ENCODE results near the gene COL23A1.
"Not testable (repeated sequence)": the region's sequence is repeated elsewhere in the genome, so short reads cannot be mapped to it uniquely, and the experiment has no call there.

COL23A1 gene

DNA sequence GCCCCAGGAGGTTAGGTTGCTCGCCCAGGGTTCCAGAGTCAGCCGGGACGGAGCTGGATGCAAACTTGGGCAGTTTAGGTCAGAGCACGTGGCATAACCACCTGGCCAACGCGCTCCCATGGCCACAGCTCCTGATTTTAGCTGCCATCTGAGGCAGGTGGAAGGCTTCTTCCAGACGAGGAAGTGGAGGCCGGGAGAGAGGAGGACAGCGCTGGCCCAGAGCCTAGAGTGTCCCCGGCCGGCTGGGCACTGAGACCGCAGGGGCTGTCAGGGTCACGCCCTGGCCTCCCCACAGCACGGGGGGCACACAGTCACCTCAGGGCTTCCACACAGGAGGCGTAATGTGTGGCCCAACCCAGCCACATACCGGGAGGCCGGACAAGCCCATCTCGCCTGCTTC lies 341.4 kb downstream of the COL23A1 start:
- no peak for FAIRE-seq

DNA sequence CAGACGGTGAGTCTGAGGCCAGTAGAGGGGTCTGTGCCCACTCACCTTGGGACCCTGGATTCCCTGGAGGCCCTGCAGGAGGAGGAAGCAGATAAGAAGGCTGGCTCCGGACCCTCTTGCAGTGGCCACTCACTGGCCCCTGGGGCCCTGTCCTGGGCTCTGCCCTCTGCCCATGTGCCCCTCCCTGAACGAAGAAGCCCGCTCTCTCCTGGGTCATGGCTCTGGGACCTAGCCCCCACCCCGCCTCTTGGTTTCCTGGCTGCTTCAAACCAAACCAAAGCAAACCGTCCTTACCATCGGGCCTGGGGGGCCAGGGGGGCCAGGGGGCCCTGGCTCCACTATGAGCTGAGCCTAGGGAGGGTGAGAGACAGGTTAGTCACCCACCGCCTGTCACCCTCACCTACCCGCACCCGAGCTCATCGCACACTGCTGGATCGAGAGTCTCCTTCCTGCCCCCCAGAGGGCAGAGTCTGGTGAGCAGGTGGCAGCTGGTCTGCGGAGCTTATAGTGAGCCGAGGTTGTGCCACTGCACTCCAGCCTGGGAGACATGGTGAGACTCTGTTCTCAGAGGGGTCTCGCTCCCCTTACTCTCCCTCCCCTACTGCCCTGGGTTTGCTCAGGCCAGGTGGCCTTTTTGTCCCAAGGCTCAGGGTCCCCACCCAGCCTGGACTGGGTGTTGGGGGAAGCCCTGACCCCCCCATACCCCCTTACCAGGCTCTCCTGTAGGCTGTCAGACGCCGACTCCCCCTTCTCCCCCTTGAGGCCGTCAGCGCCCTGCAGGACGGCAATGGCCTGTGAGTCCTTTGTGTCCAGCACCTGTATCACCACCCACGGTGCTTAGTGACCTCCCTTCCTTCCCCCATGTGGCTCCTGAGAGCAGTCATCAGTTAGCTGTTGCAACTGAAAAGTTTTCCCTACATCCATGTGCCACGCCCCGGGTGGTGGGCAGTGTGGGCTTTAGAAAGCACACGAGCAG lies 342.4 kb downstream of the COL23A1 start:
- no peak for FAIRE-seq

DNA sequence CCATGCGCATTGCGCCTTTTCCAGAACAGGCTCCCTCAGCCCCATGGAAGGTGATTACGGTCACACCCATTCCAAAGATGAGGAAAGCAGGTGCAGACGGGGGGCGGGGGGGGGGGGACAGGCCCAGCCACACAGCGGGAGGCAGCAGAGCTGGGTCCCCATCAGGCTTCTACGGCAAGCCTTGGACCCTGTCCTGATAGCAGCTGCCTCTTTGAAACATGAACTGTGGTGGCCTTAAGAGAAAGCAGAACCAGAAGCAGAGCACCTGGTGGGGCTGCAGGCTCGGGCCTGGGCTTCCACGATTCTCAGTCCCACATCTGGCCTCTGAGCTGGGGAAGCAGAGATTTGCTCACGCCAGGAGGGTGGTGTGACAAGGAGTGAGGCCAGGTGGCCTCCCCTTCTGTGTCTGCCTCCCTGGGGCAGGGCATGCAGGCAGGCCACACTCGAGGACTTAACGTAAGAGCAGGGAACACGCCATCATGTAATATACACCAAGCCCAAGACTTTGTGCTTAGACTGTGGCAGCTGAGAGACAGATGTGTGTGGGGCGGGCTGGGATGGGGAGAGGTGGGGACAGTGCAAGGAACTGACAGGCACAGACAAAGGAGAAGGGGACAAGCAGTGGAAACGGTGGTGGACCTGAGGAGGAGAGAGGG lies 343.4 kb downstream of the COL23A1 start:
- FAIRE-seq: no peak

DNA sequence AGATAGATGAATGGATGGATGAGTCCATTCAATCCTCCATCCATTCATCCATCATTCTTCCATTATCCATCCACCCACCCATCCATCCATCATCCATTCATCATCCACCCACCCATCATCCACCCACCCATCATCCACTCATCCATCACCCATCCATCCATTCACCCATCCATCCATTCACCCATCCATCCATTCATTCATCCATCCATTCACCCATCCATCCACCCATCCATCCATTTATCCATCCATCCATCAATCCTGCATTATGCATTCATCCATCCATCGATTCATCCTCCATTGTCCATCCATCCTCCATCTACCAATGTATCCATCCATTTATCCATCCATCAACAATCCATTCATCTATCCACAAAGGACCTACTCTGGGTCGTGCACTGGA lies 344.8 kb downstream of the COL23A1 start:
- FAIRE-seq: no peak

DNA sequence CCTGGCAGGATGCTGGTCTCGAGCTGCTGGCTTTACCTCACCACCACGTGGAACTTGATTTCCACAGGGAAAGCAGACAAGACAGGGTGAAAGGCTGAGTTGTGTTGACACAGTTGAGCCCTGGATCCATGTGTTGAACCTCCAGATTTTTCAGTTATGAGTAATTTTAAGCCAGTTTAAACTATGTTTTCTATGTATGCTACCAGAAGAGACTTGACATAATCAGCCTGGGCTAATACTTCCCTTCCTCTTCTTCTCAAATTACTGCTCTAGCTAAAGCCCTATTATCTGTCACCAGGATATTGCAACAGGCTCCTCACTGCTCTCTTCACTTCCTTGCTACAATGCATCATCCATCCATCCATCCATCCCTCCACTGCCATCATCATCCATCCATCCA lies 345.6 kb downstream of the COL23A1 start:
- no peak for FAIRE-seq

DNA sequence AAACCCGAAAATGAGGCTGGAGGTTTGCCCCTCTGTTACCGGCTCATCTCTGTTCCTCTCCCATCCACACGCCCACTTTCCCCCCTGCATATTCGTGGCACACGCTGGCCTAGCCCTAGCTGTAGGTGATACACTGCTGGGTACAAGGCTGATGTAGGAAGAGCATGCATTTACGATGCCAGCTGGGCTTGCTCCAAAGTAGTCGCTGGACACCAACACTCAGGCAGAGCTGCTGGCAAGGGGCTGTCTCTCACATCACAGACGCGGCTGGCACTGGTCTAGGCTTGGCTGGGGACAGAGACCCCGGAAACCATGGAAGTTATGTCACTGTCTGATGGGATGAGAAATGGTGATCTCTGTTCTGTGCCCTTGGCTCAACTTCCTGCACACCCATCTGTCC lies 347.8 kb downstream of the COL23A1 start:
- no peak for FAIRE-seq

DNA sequence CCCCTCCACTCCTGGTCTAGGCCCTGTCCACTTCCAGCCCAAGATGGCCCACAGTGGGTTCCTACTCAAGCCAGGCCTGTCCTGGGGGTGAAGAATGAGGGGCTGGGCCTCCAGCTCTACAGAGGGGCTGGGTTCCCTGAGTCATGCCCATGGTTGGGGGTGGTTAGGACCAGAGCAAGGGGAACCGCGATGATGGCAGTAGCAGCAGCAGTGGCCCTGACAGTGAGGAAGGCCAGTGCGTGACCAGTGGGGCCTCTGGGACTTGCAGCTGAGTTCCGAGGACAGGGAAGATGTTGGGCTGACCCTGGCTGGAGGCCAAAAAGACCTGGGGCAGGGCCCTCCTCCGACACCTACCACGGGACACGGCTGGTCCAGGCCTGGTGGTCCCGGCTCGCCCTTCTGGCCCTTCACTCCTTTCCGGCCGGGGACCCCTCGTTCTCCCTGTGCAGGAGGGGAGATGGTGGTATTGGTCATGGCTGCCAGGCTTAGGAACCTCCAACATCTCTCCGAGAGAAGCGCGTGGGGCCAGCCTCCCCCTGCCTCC lies 348.4 kb downstream of the COL23A1 start:
- FAIRE-seq: no peak

DNA sequence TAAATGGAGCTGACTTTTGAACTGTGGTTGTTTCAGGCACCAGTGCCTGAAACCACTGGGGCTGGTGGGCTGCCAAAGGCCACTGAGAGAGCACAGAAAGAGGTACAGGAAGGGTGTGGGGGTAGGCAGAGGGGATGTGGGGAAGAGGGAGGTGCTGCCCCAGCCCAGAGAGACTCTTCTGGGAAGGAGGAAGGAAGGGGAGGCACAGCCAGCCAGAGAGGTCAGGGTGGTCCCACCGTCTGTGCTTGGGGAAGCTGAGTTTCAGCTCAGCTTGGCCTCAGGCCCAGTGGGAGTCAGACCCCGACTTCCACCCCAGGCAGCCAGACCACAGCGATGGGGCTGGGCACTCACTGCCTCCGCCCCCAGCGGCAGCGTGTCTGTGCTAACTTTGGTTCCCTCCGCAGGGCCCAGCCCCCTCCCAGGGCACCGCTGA lies 348.9 kb downstream of the COL23A1 start:
- FAIRE-seq: no peak

DNA sequence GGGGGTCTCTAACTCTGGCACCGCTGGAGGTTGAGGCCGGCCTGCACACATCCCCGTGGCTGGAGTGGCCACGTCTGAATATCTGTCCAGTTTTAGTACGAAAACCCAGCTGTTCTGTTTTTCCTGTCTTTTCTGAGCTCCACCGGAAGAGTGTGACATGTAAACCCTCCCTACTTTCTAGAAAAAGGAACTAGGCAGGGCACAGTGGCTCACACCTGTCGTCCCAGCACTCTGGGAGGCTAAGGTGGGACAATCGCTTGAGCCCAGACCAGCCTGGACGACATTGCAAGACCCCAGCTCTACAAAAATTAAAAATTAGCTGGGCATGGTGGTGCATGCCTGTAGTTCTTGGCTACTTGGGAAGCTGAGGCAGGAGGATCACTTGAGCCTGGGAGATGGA lies 349.4 kb downstream of the COL23A1 start:
- no peak for FAIRE-seq

DNA sequence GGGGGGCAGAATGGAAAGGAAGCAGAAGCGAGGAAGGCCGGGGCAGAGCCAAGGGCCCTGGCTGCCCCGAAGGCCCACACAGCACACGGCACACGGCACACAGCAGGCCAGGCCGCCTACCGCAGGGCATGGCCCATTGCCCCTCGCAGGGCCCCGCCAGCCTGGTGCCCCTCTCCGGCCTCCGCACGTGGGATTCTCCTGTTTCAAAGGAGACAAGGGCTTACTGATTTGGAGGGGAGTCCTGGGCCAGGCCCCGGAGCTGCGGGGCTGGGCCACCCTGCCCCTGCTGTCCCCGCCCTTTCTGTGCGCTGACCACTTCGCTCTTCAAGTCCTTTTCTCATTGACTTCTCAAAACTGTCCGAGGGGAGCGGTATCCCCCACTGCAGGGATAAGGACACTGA lies 349.9 kb downstream of the COL23A1 start:
- no peak for FAIRE-seq

DNA sequence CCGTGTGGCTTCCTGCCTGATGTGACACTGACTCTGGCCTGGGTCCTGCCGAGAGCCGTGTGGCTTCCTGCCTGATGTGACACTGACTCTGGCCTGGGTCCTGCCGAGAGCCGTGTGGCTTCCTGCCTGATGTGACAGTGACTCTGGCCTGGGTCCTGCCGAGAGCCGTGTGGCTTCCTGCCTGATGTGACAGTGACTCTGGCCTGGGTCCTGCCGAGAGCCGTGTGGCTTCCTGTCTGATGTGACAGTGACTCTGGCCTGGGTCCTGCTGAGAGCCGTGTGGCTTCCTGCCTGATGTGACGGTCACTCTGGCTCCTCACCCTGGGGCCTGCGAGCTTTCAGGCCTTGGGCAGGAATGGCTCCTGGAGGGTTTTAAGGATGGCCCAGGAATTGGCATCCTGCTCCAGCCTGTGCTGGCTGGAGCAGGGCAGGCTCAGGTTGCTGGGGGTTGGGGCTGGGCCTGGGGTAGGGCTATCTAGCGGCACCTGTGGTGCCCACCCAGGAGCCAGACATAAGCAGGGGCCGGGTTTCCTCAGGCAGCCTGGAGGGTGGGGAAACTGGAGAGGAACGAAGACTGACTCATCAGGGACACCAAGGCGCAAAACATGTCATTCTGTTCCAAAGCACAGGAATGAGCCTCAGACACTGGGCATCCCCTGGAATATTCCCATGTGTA lies 350.4 kb downstream of the COL23A1 start:
- not testable (repeated sequence) for FAIRE-seq

DNA sequence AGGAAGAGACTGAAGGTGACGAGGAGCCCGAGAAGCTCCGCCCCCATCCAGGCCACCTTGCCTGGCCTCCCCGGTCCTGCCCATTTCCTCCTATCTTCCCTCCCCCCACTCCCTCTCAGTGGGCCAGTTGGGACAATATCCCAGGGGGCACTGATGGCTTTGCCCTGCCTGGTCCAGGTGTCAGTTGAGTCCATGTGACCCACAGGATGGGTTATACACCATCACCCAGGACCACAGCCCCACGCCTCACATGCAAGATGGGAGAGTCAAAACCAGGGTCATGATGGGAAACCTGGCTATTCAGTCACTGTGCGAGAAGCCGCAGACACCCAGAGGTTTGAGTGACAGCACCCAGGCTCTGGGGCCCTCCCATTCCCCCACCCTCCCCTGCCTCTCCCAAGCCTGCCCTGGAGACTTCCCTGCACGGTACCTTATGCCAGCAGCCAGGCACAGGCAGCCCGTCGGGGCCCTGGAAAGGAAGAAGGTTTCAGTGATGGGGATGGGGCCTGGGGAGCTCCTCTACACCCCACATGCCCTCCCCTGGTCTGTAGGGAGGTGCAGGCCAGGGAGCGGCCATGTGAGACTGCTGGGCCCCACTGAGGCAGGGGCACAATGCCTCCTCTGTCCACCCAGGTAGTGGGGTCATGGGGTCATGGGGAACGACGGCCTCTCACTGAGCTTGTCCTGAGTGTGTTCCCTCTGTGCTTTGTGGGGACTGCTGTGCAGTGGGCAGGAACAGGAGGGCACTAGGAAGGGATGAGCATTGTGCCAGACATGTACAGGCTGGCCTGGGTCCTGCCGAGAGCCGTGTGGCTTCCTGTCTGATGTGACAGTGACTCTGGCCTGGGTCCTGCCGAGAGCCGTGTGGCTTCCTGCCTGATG lies 351.2 kb downstream of the COL23A1 start:
- FAIRE-seq: no peak

DNA sequence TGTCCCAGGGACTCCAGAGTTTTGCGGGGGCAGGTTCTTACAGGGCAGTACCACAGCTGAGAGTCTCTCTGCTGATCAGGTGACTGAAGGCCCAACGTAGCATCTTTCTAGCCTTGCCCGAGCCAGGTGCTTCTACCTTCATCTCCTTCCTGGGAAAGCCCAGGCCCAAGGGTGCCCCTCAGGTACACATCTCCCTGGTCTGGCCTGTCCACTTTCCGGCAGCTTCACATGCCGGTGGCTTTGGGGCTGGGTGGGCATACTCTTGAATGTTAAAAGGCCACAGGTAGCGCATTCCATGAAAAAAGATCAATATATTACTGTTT lies 351.9 kb downstream of the COL23A1 start:
- FAIRE-seq: no peak

DNA sequence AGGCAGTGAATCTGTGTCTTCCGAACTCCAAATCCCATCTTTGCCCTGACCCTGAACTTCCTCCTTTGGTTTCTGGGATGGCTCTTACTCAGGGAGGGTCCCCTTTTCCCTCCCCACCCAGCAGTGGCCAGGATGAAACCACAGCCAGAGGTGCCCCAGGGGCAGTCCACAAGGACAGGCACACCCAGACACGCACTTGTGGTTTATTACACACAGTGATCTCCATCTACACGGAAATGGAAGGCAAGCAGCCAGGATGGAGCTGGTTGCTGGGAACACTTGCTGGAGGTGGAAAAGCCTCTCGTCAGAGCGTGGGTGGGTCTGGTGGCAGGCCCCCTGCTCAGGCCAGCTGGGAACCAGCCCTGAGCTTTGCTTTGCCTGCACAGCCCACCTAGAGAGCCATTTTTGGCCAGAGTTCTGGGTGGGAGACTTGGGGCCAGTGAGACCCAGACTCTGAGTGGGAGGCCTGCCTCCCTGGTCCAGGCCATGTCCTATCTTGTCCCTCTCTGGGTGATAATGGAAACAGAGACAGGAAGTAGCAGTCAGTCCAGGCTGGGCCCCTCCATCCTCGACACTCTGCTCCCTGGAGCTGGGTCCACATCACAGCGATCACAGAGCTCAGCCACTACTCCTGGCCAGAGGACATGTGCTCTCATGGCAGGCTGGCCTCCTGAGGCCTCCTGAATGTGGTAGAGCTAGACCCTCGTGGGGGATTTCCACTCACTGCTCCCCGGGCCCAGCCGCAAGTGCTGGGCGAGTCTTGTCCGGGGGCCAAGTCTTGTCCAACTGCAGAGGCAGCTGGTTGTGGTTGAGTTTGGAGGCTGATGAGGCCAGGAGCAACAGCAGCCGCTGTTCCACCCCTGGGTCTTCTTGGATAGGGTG lies 352.5 kb downstream of the COL23A1 start:
- no peak for FAIRE-seq

DNA sequence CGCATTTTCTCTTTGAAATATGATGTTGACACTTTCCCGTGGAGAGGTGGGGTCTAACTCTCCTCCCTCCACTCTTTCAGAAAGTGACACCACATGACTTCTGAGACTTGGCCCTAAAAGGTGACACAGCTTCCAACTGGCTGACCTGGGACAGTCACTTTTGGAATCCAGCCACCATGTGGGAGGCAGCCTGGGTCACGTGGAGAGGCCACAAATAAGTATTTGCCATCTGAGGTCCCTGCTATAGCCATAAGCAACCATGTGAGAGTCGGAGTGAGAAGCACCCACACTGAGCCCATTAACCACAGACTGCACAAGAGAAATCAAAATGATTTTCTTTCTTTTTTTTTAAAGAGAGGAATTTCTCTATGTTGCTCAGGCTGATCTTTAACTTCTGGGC lies 353.5 kb downstream of the COL23A1 start:
- FAIRE-seq: no peak

DNA sequence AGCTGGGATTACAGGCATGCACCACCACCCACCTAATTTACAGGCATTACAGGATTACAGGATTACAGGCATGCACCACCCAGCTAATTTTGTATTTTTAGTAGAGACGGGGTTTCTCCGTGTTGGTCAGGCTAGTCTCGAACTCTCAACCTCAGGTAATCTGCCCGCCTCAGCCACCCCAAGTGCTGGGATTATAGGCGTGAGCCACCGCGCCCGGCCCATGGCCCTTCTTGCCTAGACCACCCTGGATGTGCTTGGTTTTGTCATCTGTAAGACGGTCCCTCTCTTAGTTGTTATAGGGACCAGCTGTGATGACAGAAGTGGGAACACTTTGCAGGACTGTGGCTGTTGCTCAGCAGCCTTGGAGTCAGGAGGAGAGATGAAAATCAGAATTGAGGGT lies 354.1 kb downstream of the COL23A1 start:
- no peak for FAIRE-seq

DNA sequence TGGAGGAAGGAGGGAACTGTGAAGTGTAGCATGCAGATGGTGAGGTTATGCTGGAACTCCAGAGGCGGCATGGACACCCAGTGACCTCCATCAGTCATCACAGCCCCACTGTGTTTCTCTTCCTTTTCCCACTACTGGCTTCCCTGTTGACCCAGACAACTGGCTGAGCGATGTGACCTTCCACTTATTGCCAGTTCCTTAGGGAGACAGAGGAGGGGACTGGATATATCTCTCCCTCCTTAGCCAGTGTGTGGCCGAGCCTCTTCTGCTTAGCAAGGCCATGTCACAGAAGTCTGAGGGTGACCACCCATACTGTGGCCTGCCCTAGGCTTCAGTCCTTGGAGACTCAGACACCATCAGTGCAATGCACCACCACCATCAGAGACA lies 354.6 kb downstream of the COL23A1 start:
- FAIRE-seq: no peak

DNA sequence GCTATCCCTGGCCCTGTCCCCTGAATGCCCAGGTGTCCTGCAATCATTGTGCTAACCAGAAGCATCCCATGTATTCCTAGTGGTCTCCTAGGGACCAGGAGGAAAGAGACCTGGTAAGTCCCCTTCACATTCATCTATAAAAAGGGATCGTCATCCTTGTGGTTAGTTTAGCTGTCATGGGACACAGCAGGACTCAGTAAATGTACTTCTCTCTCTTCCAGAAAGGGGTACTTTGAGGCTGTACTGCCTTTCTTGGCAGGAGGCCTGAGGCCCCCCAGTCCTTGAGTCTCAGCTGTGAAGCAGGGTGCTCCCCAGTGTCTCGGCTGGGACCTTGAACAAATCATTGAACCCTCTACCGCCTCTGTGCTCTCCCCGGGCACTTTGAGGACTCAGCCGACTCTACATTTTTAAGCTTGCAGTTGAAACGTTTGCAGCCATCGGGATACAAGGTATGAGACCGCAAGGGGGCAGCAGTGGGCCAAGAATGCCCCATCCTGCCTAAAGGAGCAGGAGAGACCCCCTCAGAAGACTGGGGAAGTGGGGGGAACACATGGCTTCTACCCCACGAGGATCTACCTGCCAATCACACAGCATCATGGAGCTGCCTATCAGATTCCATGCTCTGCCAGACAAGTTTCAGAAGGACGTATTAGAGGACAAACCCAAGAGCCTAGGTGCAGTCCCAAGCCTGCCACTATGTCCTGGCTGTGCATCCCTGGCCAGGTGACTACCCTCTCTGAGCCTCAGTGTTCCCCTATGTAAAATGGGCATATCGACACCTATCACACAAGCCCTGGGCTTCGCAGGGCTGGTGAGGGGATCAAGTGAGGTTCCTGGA lies 355.2 kb downstream of the COL23A1 start:
- FAIRE-seq: no peak

DNA sequence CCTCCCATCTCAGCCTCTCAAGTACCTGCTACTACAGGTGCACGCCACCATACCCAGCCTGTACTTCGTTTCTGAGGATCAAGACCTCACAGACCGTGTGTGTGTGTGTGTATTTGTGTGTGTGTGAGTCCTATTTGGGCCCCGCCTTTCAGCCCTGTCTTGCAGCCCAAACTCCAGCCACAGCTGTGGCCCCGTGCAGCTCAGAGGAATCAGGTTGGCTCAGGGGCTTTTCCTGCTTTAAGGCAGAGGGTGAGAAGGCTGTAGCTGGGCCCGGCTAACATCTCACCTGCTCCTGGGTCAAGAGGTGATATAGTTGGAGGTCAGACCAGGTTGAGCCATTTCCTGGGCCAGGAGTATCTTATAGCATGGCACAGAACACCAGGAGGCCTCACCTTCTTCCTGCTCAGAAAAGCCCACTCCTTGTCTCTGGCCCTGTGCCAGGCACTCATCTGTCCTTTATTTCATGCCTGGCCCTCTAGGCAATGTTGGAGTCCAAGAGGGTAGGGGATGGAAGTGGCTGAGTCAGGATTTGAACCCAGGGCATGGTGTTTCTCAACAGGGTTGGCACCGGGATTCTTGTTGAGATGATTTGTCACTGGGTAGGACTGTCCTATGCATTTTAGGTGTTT lies 356.0 kb downstream of the COL23A1 start:
- FAIRE-seq: no peak

DNA sequence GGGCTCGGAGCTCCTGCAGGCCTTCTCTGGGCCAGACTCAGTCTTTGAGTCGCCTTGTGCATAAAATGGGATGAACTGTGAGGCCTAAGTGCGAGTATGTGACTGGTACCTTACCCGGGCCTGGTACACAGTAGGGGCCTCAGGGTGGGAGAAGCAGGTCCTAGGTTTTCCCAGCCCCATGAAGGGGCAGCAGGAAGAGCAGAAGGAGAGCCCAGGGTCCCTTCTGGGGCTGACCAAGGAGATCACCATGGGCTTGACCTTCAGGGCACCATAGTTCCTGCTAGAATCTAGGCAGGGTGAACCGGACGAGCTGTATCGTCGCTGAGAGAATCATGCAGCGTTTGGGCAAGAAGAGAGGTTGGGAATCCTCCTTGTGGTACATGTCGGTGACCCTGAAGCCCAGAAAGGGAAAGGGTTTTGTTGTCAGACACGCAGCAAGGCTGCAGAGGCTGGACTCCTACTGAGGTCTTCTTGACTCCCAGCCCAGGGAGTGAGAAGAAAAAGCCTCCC lies 357.2 kb downstream of the COL23A1 start:
- no peak for FAIRE-seq

Data from TTC549 (cell line).